Natural killer cell (primary cell): ENCODE measurements around the gene MYEF2. TPM values are rescaled to one million over a fixed set of nuclear protein-coding genes. Genes with fewer than 3 reads are reported as not detected.
A peak's percentile ranks its signal among the peaks of the same experiment; 100 is the strongest.

ENCODE experiments used
- ATAC-seq, 3 donors: fragments of 150-1000 bp in 2 of 3; fragments of 200-7000 bp in 1 of 3; cut with Tn5 transposase; 1 replicate in 1 of 3; 2 replicates in 2 of 3; pipeline ENCODE4 v1.10.0; 2021; ENCODE audit warnings: mild to moderate bottlenecking in 2 of 3, moderate library complexity in 2 of 3
- DNase-seq, 2 donors: peaks; one replicate each; pipeline versions ENCODE4 v3.0.0 to v3.0.0-alpha.2; 2013 to 2021; ENCODE audit warnings: mixed read lengths in 1 of 2
- H3K27ac ChIP-seq: one replicate; pipeline ENCODE4 v1.5.1; 2013; ENCODE audit warnings: mild to moderate bottlenecking, low read length
- H3K27me3 ChIP-seq: one replicate; pipeline ENCODE4 v1.6.1; 2013; ENCODE audit warnings: low read length; ENCODE audit not compliant: control insufficient read depth, insufficient read depth
- H3K36me3 ChIP-seq: one replicate; pipeline ENCODE4 v1.6.1; 2013; ENCODE audit warnings: low read length; ENCODE audit not compliant: control insufficient read depth, insufficient read depth
- H3K4me1 ChIP-seq: one replicate; pipeline ENCODE4 v1.6.1; 2013; ENCODE audit warnings: low read length; ENCODE audit not compliant: control insufficient read depth, insufficient read depth
- H3K4me3 ChIP-seq: one replicate; pipeline ENCODE4 v1.5.1; 2013; ENCODE audit warnings: low read length
- H3K9me3 ChIP-seq: one replicate; pipeline ENCODE4 v1.6.1; 2013; ENCODE audit warnings: low read length; ENCODE audit not compliant: control insufficient read depth, insufficient read depth
- H3K27ac Mint-ChIP-seq, 2 donors: one replicate each; pipeline ENCODE4 v1.8.0; 2022; ENCODE audit warnings: mild to moderate bottlenecking in 2 of 2, mixed read lengths in 2 of 2, moderate library complexity in 1 of 2
- H3K27me3 Mint-ChIP-seq, 2 donors: one replicate each; pipeline ENCODE4 v1.8.0; 2022; ENCODE audit warnings: low read depth in 2 of 2, mixed read lengths in 2 of 2
- H3K36me3 Mint-ChIP-seq: one replicate; pipeline ENCODE4 v1.8.0; 2022; ENCODE audit warnings: mixed read lengths
- H3K4me1 Mint-ChIP-seq, 2 donors: one replicate each; pipeline ENCODE4 v1.8.0; 2022; ENCODE audit warnings: mixed read lengths in 2 of 2
- H3K4me3 Mint-ChIP-seq: one replicate; pipeline ENCODE4 v1.8.0; 2022; ENCODE audit warnings: mild to moderate bottlenecking, moderate library complexity, mixed read lengths
- H3K9me3 Mint-ChIP-seq, 2 donors: one replicate each; pipeline ENCODE4 v1.8.0; 2022; ENCODE audit warnings: mixed read lengths in 2 of 2
- WGBS: methylation state at CpG from one replicate; pipeline ENCODE4 v1.1.7; 2013; ENCODE audit warnings: missing lambda C conversion rate; ENCODE audit not compliant: insufficient coverage; 5-methylcytosine and 5-hydroxymethylcytosine counted together
- intact Hi-C: fragments of 100-400 bp; cut with micrococcal nuclease; formaldehyde crosslinking; loops from one replicate; pipeline ENCODE4 v1.14.2; 2022
- total RNA-seq, 4 donors: library from RNA; stranded (reverse); fragments of 120-200 nt in 1 of 4; gene quantifications; one replicate each; pipeline versions ENCODE4 v1.2.3 to v1.2.4, GENCODE V29; 2013 to 2022
- TF ChIP-seq, protein P1 (sequence below): fragments of 200-600 bp; IDR thresholded peaks from one replicate; pipeline ENCODE4 v1.8.0; 2022; ENCODE audit warnings: antibody characterized with exemption

Gene MYEF2
- total RNA-seq, 3 donors from 2014 or later (not counting 1 experiment from before 2014, with no cell fraction given), result 9.0 to 12.5 (median 10.7) TPM

GRCh38 chr15:48185529-48185928, 7.4 kb upstream of the MYEF2 start:
- Mint-ChIP-seq H3K9me3 (peaks cover 0 to 3% of the 10 kb centered on the region in 2 donors), H3K4me1 (no peaks in the 10 kb centered on the region)

GRCh38 chr15:48182749-48183148, 4.7 kb upstream of the MYEF2 start:
- intact Hi-C loops, result no loop called here
- Histone ChIP-seq H3K36me3 (no peaks in the 10 kb centered on the region), H3K27me3 (peaks cover 16% of the 10 kb centered on the region), H3K9me3 (no peaks in the 10 kb centered on the region), H3K4me3 (no peak overlapping the region), H3K27ac (no peak overlapping the region), H3K4me1 (peaks cover 4% of the 10 kb centered on the region)
- no peak overlapping the region for H3K27ac Mint-ChIP-seq
- ATAC-seq (no peak), DNase-seq (no peak)
- H3K27me3 Mint-ChIP-seq, result peaks cover 22 to 37% of the 10 kb centered on the region in 2 donors
- WGBS, result 36% methylated on average over 2 of the region's 2 CpGs
- peaks cover 0 to 3% of the 10 kb centered on the region in 2 donors for H3K9me3 Mint-ChIP-seq
- TF ChIP-seq, protein P1, sequence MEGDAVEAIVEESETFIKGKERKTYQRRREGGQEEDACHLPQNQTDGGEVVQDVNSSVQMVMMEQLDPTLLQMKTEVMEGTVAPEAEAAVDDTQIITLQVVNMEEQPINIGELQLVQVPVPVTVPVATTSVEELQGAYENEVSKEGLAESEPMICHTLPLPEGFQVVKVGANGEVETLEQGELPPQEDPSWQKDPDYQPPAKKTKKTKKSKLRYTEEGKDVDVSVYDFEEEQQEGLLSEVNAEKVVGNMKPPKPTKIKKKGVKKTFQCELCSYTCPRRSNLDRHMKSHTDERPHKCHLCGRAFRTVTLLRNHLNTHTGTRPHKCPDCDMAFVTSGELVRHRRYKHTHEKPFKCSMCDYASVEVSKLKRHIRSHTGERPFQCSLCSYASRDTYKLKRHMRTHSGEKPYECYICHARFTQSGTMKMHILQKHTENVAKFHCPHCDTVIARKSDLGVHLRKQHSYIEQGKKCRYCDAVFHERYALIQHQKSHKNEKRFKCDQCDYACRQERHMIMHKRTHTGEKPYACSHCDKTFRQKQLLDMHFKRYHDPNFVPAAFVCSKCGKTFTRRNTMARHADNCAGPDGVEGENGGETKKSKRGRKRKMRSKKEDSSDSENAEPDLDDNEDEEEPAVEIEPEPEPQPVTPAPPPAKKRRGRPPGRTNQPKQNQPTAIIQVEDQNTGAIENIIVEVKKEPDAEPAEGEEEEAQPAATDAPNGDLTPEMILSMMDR, result no peak
- no peaks in the 10 kb centered on the region for H3K4me1 Mint-ChIP-seq
- H3K36me3 Mint-ChIP-seq, result no peaks in the 10 kb centered on the region
- no peak overlapping the region for H3K4me3 Mint-ChIP-seq

More at GRCh38 chr15:48185529-48185928, 7.4 kb upstream of the MYEF2 start:
- no peak overlapping the region for H3K4me3 Mint-ChIP-seq
- H3K27me3 Mint-ChIP-seq, result peaks cover 18 to 27% of the 10 kb centered on the region in 2 donors
- H3K27me3 ChIP-seq, result peaks cover 12% of the 10 kb centered on the region
- TF ChIP-seq, protein P1, result no peak
- intact Hi-C loops, result no loop called here
- no peak overlapping the region for H3K27ac Mint-ChIP-seq
- no peaks in the 10 kb centered on the region for H3K36me3 ChIP-seq
- WGBS, result no CpG with 5 or more reads among the region's 3 CpGs
- H3K27ac ChIP-seq, result no peak overlapping the region
- ATAC-seq (no peak), DNase-seq (no peak)
- H3K9me3 ChIP-seq, result no peaks in the 10 kb centered on the region
- no peaks in the 10 kb centered on the region for H3K4me1 ChIP-seq
- no peak overlapping the region for H3K4me3 ChIP-seq
- no peaks in the 10 kb centered on the region for H3K36me3 Mint-ChIP-seq

DNA sequence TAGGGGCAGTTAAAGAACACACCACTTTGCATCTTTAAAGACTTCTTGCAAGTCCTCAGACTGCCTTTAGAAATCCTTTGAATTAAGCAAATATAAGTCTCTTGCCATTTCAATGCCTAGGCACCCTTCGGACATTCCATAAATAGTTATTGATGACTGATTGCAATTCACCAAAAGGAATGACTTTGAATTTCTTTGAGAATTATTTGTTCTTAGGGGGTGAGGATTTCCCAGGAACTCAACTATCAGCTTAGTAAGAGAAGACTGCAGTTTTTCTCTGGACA, 495 bp upstream of the MYEF2 start:
- H3K4me3 ChIP-seq, result no peak overlapping the region
- DNase-seq, result no peak
- H3K9me3 ChIP-seq, result no peaks in the 10 kb centered on the region
- peaks cover 8 to 17% of the 10 kb centered on the region in 2 donors for H3K27me3 Mint-ChIP-seq
- no peak overlapping the region for H3K27ac ChIP-seq
- peak overlapping the region; percentile 60 for H3K4me3 Mint-ChIP-seq
- H3K4me1 ChIP-seq, result peaks cover 4% of the 10 kb centered on the region
- no peaks in the 10 kb centered on the region for H3K36me3 Mint-ChIP-seq
- no peaks in the 10 kb centered on the region for H3K36me3 ChIP-seq
- 100% methylated on average over 1 of the region's 1 CpG for WGBS
- intact Hi-C loops, result no loop called here
- H3K27ac Mint-ChIP-seq, result no peak overlapping the region
- H3K4me1 Mint-ChIP-seq, result peaks cover 10 to 11% of the 10 kb centered on the region in 2 donors
- no peaks in the 10 kb centered on the region for H3K9me3 Mint-ChIP-seq
- TF ChIP-seq, protein P1, result no peak
- peaks cover 11% of the 10 kb centered on the region for H3K27me3 ChIP-seq
- no peak for ATAC-seq

DNA sequence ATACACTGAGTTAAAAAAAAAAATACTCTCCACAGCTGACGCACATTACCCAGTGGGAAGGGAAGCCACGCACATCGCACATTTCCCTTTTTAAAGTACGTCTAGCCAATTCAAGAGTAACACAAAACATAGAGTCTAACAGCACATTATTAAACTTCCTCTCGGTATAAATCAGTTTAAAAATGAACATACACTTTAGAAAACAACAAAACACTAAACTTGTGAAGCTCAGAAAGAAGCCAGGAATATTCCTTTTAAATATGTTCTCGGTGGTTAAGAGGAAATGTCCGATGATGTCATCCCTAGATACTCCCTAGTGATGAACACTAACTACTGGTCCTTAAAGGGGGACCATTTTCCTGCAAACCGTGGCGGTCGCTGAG, 721 bp downstream of the MYEF2 start:
- Histone ChIP-seq H3K27me3 (peaks cover 11% of the 10 kb centered on the region), H3K36me3 (no peaks in the 10 kb centered on the region), H3K27ac (peak overlapping the region; percentile 48), H3K4me1 (peaks cover 4% of the 10 kb centered on the region), H3K9me3 (no peaks in the 10 kb centered on the region), H3K4me3 (peak overlapping the region; percentile 44)
- H3K36me3 Mint-ChIP-seq, result no peaks in the 10 kb centered on the region
- TF ChIP-seq, protein P1, result no peak
- peaks cover 0 to 2% of the 10 kb centered on the region in 2 donors for H3K9me3 Mint-ChIP-seq
- WGBS, result 4% methylated on average over 8 of the region's 10 CpGs
- peaks cover 8 to 17% of the 10 kb centered on the region in 2 donors for H3K27me3 Mint-ChIP-seq
- H3K4me3 Mint-ChIP-seq, result peak overlapping the region; percentile 93
- H3K27ac Mint-ChIP-seq, result peak overlapping the region; percentile 63 to 83
- intact Hi-C loops, result no loop called here
- peak in 1 of 2 donors; percentile 61 for DNase-seq
- H3K4me1 Mint-ChIP-seq, result peaks cover 10 to 11% of the 10 kb centered on the region in 2 donors
- peak; percentile 53 to 59 (median 55) for ATAC-seq
